ENCODE data around the gene LIPG.

The LIPG gene

GRCh38 chr18:49630246-49630699 is 68.4 kb downstream of the LIPG start:
- DNase-seq (ENCODE audit: low read depth), result no peak
- no peak for TF ChIP-seq CTCF (IDR thresholded peaks at IDR 0.05; ENCODE audit: control insufficient read depth, insufficient read depth, low read depth, low read length, missing control alignments)
- no peak overlapping the region for H3K4me3 ChIP-seq (ENCODE audit: control insufficient read depth, low read depth, low read length)

GRCh38 chr18:49631146-49631866 is 69.4 kb downstream of the LIPG start:
- no peak for DNase-seq (ENCODE audit: low read depth)
- no peak for TF ChIP-seq CTCF (IDR thresholded peaks at IDR 0.05; ENCODE audit: control insufficient read depth, insufficient read depth, low read depth, low read length, missing control alignments)

GRCh38 chr18:49632588-49632987 is 70.7 kb downstream of the LIPG start:
- TF ChIP-seq CTCF (IDR thresholded peaks at IDR 0.05; ENCODE audit: control insufficient read depth, insufficient read depth, low read depth, low read length, missing control alignments), result no peak
- DNase-seq (ENCODE audit: low read depth), result no peak
- H3K4me3 ChIP-seq (ENCODE audit: control insufficient read depth, low read depth, low read length), result no peak overlapping the region

More at GRCh38 chr18:49631146-49631866, 69.4 kb downstream of the LIPG start:
- H3K4me3 ChIP-seq (ENCODE audit: control insufficient read depth, low read depth, low read length), result no peak overlapping the region

- no peak overlapping the region for H3K4me3 ChIP-seq (ENCODE audit: control insufficient read depth, low read depth, low read length)
- no peak for DNase-seq (ENCODE audit: low read depth)
- TF ChIP-seq CTCF (IDR thresholded peaks at IDR 0.05; ENCODE audit: control insufficient read depth, insufficient read depth, low read depth, low read length, missing control alignments), result no peak
These were observed 76.4 kb downstream of the LIPG start for GRCh38 chr18:49638209-49638785.

- no peak for DNase-seq (ENCODE audit: low read depth)
- H3K4me3 ChIP-seq (ENCODE audit: control insufficient read depth, low read depth, low read length), result no peak overlapping the region
- no peak for TF ChIP-seq CTCF (IDR thresholded peaks at IDR 0.05; ENCODE audit: control insufficient read depth, insufficient read depth, low read depth, low read length, missing control alignments)
These were observed 77.2 kb downstream of the LIPG start for GRCh38 chr18:49638891-49639557.

- TF ChIP-seq CTCF (IDR thresholded peaks at IDR 0.05; ENCODE audit: control insufficient read depth, insufficient read depth, low read depth, low read length, missing control alignments), result no peak
- DNase-seq (ENCODE audit: low read depth), result no peak
- no peak overlapping the region for H3K4me3 ChIP-seq (ENCODE audit: control insufficient read depth, low read depth, low read length)
These were observed 78.0 kb downstream of the LIPG start for GRCh38 chr18:49639643-49640391.

All from AG09309 (cell line).